IPS-15b (cell line): ENCODE results near the gene PAWR.
A peak's percentile ranks its signal among the peaks of the same experiment; 100 is the strongest.
"Not testable (repeated sequence)": the region's sequence is repeated elsewhere in the genome, so short reads cannot be mapped to it uniquely, and the experiment has no call there.

Experiments
- H3K27me3 ChIP-seq: one replicate; pipeline ENCODE4 v1.6.1; 2013; ENCODE audit warnings: low read length; ENCODE audit not compliant: control insufficient read depth, insufficient read depth
- H3K36me3 ChIP-seq: one replicate; pipeline ENCODE4 v1.6.1; 2013; ENCODE audit warnings: low read length; ENCODE audit not compliant: control insufficient read depth, insufficient read depth
- H3K4me1 ChIP-seq: one replicate; pipeline ENCODE4 v1.6.1; 2013; ENCODE audit warnings: mild to moderate bottlenecking, low read length; ENCODE audit not compliant: control insufficient read depth, insufficient read depth
- H3K4me3 ChIP-seq: one replicate; pipeline ENCODE4 v1.5.1; 2013; ENCODE audit warnings: low read depth, low read length
- H3K9ac ChIP-seq: one replicate; pipeline ENCODE4 v1.6.1; 2013; ENCODE audit warnings: low read depth, mild to moderate bottlenecking, low read length
- H3K9me3 ChIP-seq: one replicate; pipeline ENCODE4 v1.6.1; 2013; ENCODE audit warnings: mild to moderate bottlenecking, low read length; ENCODE audit not compliant: control insufficient read depth, insufficient read depth

Gene PAWR

GRCh38 chr12:79553863-79554574 is 136.7 kb downstream of the PAWR start:
- H3K9ac ChIP-seq: no peak overlapping the region
- no peak overlapping the region for H3K4me3 ChIP-seq
- H3K9me3 ChIP-seq: no peaks in the 10 kb centered on the region
- no peaks in the 10 kb centered on the region for H3K36me3 ChIP-seq
- H3K27me3 ChIP-seq: no peaks in the 10 kb centered on the region
- peaks cover 12% of the 10 kb centered on the region for H3K4me1 ChIP-seq

- H3K9ac ChIP-seq: no peak overlapping the region
- no peaks in the 10 kb centered on the region for H3K27me3 ChIP-seq
- H3K4me1 ChIP-seq: peaks cover 18% of the 10 kb centered on the region
- no peaks in the 10 kb centered on the region for H3K9me3 ChIP-seq
- H3K4me3 ChIP-seq: no peak overlapping the region
- H3K36me3 ChIP-seq: peaks cover 6% of the 10 kb centered on the region
These were observed 138.6 kb downstream of the PAWR start for GRCh38 chr12:79552192-79552591.

GRCh38 chr12:79549531-79550271 is 141.1 kb downstream of the PAWR start:
- Histone ChIP-seq H3K9me3 (no peaks in the 10 kb centered on the region), H3K9ac (no peak overlapping the region), H3K4me3 (no peak overlapping the region), H3K36me3 (peaks cover 6% of the 10 kb centered on the region), H3K27me3 (no peaks in the 10 kb centered on the region), H3K4me1 (peaks cover 34% of the 10 kb centered on the region)

GRCh38 chr12:79548610-79548924 is 142.2 kb downstream of the PAWR start:
- no peak overlapping the region for H3K9ac ChIP-seq
- H3K4me3 ChIP-seq: no peak overlapping the region
- no peaks in the 10 kb centered on the region for H3K9me3 ChIP-seq
- peaks cover 34% of the 10 kb centered on the region for H3K4me1 ChIP-seq
- no peaks in the 10 kb centered on the region for H3K27me3 ChIP-seq
- peaks cover 6% of the 10 kb centered on the region for H3K36me3 ChIP-seq

GRCh38 chr12:79547735-79548609 is 142.8 kb downstream of the PAWR start:
- Histone ChIP-seq H3K9ac (peak overlapping the region; percentile 29), H3K9me3 (no peaks in the 10 kb centered on the region), H3K4me1 (peaks cover 34% of the 10 kb centered on the region), H3K4me3 (no peak overlapping the region), H3K27me3 (no peaks in the 10 kb centered on the region), H3K36me3 (peaks cover 6% of the 10 kb centered on the region)

GRCh38 chr12:79547044-79547734 is 143.6 kb downstream of the PAWR start:
- H3K27me3 ChIP-seq: no peaks in the 10 kb centered on the region
- peak overlapping the region; percentile 75 for H3K9ac ChIP-seq
- no peak overlapping the region for H3K4me3 ChIP-seq
- H3K4me1 ChIP-seq: peaks cover 34% of the 10 kb centered on the region
- H3K36me3 ChIP-seq: peaks cover 6% of the 10 kb centered on the region
- H3K9me3 ChIP-seq: no peaks in the 10 kb centered on the region

GRCh38 chr12:79546466-79547043 is 144.2 kb downstream of the PAWR start:
- Histone ChIP-seq H3K9ac (peak overlapping the region; percentile 75), H3K9me3 (no peaks in the 10 kb centered on the region), H3K36me3 (peaks cover 6% of the 10 kb centered on the region), H3K4me3 (peak overlapping the region; percentile 14), H3K4me1 (peaks cover 34% of the 10 kb centered on the region), H3K27me3 (no peaks in the 10 kb centered on the region)

GRCh38 chr12:79544439-79544838 is 146.3 kb downstream of the PAWR start:
- H3K36me3 ChIP-seq, H3K9ac ChIP-seq, H3K27me3 ChIP-seq: not testable (repeated sequence)

GRCh38 chr12:79537675-79538074 is 153.1 kb downstream of the PAWR start:
- H3K9ac ChIP-seq: no peak overlapping the region

More at GRCh38 chr12:79544439-79544838, 146.3 kb downstream of the PAWR start:
- H3K4me3 ChIP-seq, H3K9me3 ChIP-seq: not testable (repeated sequence)
- H3K4me1 ChIP-seq: peaks cover 30% of the 10 kb centered on the region

GRCh38 chr12:79535751-79536150 is 155.0 kb downstream of the PAWR start:
- Histone ChIP-seq H3K9me3 (no peaks in the 10 kb centered on the region), H3K4me1 (peaks cover 10% of the 10 kb centered on the region), H3K36me3 (no peaks in the 10 kb centered on the region), H3K27me3 (no peaks in the 10 kb centered on the region), H3K9ac (no peak overlapping the region), H3K4me3 (no peak overlapping the region)

More at GRCh38 chr12:79537675-79538074, 153.1 kb downstream of the PAWR start:
- Histone ChIP-seq H3K9me3 (no peaks in the 10 kb centered on the region), H3K36me3 (no peaks in the 10 kb centered on the region), H3K4me3 (no peak overlapping the region), H3K4me1 (peaks cover 10% of the 10 kb centered on the region), H3K27me3 (no peaks in the 10 kb centered on the region)
